ENCODE results near the gene ADAMTS9. TPM values are rescaled to one million over a fixed set of nuclear protein-coding genes. Genes with fewer than 3 reads are reported as not detected.

The ADAMTS9 gene
- total and polyA plus RNA-seq, 2 donors (not counting 1 experiment from before 2014, with no cell fraction given), result not detected

- Histone ChIP-seq H3K4me1 (ENCODE audit: control insufficient read depth in 2 of 2, insufficient read depth in 2 of 2, low read length in 2 of 2) (no peaks in the 10 kb centered on the region), H3K9me3 (ENCODE audit: control extremely low read depth in 1 of 3, control insufficient read depth in 2 of 3, insufficient read depth in 1 of 3, low read length in 2 of 3) (no peaks in the 10 kb centered on the region), H4K20me1 (ENCODE audit: control insufficient read depth, insufficient read depth, low read length, poor library complexity, severe bottlenecking) (no peaks in the 10 kb centered on the region), H3K4me3 (ENCODE audit: control extremely low read depth in 1 of 5, extremely low read depth in 1 of 5, insufficient read depth in 1 of 5, low read depth in 2 of 5, low read length in 4 of 5) (no peak overlapping the region), H3K9ac (ENCODE audit: low read length) (no peak overlapping the region), H3K36me3 (replicated peaks in 1 of 2; ENCODE audit: control extremely low read depth in 1 of 2, control insufficient read depth in 1 of 2, extremely low read depth in 1 of 2, insufficient read depth in 2 of 2, low read length in 1 of 2) (no peaks in the 10 kb centered on the region), H3K4me2 (replicated peaks; ENCODE audit: low read depth, low read length, poor library complexity, severe bottlenecking) (no peak overlapping the region), H3K27ac (ENCODE audit: low read length in 2 of 2) (no peak overlapping the region), H2AFZ (ENCODE audit: insufficient read depth, low read depth, low read length, poor library complexity, severe bottlenecking) (no peak overlapping the region), H3K79me2 (ENCODE audit: control insufficient read depth, insufficient read depth, low read length) (no peaks in the 10 kb centered on the region), H3K27me3 (replicated peaks in 1 of 4; ENCODE audit: control extremely low read depth in 1 of 4, control insufficient read depth in 3 of 4, insufficient read depth in 4 of 4, low read length in 3 of 4) (peaks cover 0 to 12% (median 7%) of the 10 kb centered on the region in 4 experiments)
- TF ChIP-seq EZH2 (IDR thresholded peaks at IDR 0.05; ENCODE audit: borderline replicate concordance, insufficient read depth, low read depth, low read length, poor library complexity, severe bottlenecking) (no peak), CTCF (IDR thresholded peaks at IDR 0.05) (no peak)
- no peaks in the 10 kb centered on the region for H3K9me3 Mint-ChIP-seq (ENCODE audit: insufficient read depth)
- ChIA-PET CTCF (no interaction called here), POLR2A (no interaction called here)
- ATAC-seq (ENCODE audit: low read depth) (no peak), DNase-seq (no peak)
- WGBS (ENCODE audit: insufficient coverage), result 91% methylated on average over 5 of the region's 5 CpGs
- peaks cover 36% of the 10 kb centered on the region for H3K27me3 Mint-ChIP-seq
- intact Hi-C loops (cut with micrococcal nuclease), result no loop called here
- H3K4me3 Mint-ChIP-seq, result no peak overlapping the region
- no peak overlapping the region for H3K27ac Mint-ChIP-seq
- no peaks in the 10 kb centered on the region for H3K4me1 Mint-ChIP-seq
These were observed 190.9 kb downstream of the ADAMTS9 start for GRCh38 chr3:64496786-64497490.

GRCh38 chr3:64495781-64496334 lies 191.9 kb downstream of the ADAMTS9 start:
- H4K20me1 ChIP-seq (ENCODE audit: control insufficient read depth, insufficient read depth, low read length, poor library complexity, severe bottlenecking), result no peaks in the 10 kb centered on the region
- H3K36me3 ChIP-seq (replicated peaks in 1 of 2; ENCODE audit: control extremely low read depth in 1 of 2, control insufficient read depth in 1 of 2, extremely low read depth in 1 of 2, insufficient read depth in 2 of 2, low read length in 1 of 2), result no peaks in the 10 kb centered on the region
- no peaks in the 10 kb centered on the region for H3K9me3 Mint-ChIP-seq (ENCODE audit: insufficient read depth)
- H3K9me3 ChIP-seq (ENCODE audit: control extremely low read depth in 1 of 3, control insufficient read depth in 2 of 3, insufficient read depth in 1 of 3, low read length in 2 of 3), result no peaks in the 10 kb centered on the region
- no peak overlapping the region for H2AFZ ChIP-seq (ENCODE audit: insufficient read depth, low read depth, low read length, poor library complexity, severe bottlenecking)
- WGBS (ENCODE audit: insufficient coverage), result no CpG with 5 or more reads among the region's 2 CpGs
- no peak overlapping the region for H3K4me3 ChIP-seq (ENCODE audit: control extremely low read depth in 1 of 5, extremely low read depth in 1 of 5, insufficient read depth in 1 of 5, low read depth in 2 of 5, low read length in 4 of 5)
- no peak overlapping the region for H3K4me3 Mint-ChIP-seq
- intact Hi-C loops (cut with micrococcal nuclease), result no loop called here
- CTCF ChIA-PET, result no interaction called here
- no peak overlapping the region for H3K9ac ChIP-seq (ENCODE audit: low read length)
- no peak overlapping the region for H3K27ac ChIP-seq (ENCODE audit: low read length in 2 of 2)
- H3K4me1 ChIP-seq (ENCODE audit: control insufficient read depth in 2 of 2, insufficient read depth in 2 of 2, low read length in 2 of 2), result no peaks in the 10 kb centered on the region
- H3K27me3 ChIP-seq (replicated peaks in 1 of 4; ENCODE audit: control extremely low read depth in 1 of 4, control insufficient read depth in 3 of 4, insufficient read depth in 4 of 4, low read length in 3 of 4), result peaks cover 0 to 13% (median 8%) of the 10 kb centered on the region in 4 experiments
- DNase-seq (no peak), ATAC-seq (ENCODE audit: low read depth) (no peak)
- no peak overlapping the region for H3K4me2 ChIP-seq (replicated peaks; ENCODE audit: low read depth, low read length, poor library complexity, severe bottlenecking)
- H3K27me3 Mint-ChIP-seq, result peaks cover 35% of the 10 kb centered on the region
- H3K79me2 ChIP-seq (ENCODE audit: control insufficient read depth, insufficient read depth, low read length), result no peaks in the 10 kb centered on the region
- H3K27ac Mint-ChIP-seq, result no peak overlapping the region
- no peak for TF ChIP-seq EZH2 (IDR thresholded peaks at IDR 0.05; ENCODE audit: borderline replicate concordance, insufficient read depth, low read depth, low read length, poor library complexity, severe bottlenecking)
- no peak for TF ChIP-seq CTCF (IDR thresholded peaks at IDR 0.05)
- POLR2A ChIA-PET, result no interaction called here
- H3K4me1 Mint-ChIP-seq, result no peaks in the 10 kb centered on the region

All from B cell (primary cell).